Activated CD4-positive, CD25-positive, alpha-beta regulatory T cell treated with anti-CD3 and anti-CD28 coated beads, Interleukin-2, amount 50 U/mL, for 16 hours (primary cell): ENCODE data around the gene CDH13.

Experiments used
- DNase-seq: peaks from one replicate; pipeline ENCODE4 v3.0.0-alpha.2; 2020; ENCODE audit warnings: low read depth, low spot score

CDH13 gene

DNA sequence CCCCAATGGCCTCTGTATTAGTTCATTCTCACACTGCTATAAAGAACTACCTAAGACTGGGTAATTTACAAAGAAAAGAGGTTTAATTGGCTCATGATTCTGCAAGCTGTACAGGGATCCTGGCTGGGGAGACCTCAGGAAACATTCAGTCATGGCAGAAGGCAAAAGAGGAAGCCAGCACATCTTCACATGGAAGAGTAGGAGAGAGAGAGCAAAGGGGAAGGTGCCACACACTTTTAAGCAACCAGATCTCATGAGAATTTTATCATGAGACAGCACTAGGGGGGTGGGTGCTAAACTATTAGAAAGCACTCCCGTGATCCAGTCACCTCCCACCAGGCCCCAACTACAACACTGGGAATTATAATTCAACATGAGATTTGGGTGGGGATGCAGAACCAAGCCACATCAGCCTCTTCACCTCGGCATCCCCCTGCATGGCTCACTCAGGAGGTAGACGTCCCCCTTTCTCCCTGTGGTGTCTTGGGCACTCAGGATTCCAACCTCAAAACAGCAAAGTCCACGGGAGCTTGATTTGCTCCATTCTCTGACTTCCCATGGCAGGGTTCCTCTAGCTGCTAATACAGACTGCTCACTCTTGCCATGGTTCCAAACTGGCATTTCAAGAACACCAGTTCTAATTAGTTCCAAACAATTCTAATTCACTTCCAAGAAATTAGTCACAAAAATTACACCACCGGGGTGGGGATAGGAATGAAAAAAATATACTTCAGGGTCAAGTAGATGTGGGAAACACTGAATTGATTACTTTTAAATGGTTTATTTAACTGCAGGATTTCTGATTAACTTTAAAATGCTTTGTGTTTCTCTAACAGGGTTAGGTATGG is 977.2 kb downstream of the CDH13 start:
- DNase-seq, result no peak

DNA sequence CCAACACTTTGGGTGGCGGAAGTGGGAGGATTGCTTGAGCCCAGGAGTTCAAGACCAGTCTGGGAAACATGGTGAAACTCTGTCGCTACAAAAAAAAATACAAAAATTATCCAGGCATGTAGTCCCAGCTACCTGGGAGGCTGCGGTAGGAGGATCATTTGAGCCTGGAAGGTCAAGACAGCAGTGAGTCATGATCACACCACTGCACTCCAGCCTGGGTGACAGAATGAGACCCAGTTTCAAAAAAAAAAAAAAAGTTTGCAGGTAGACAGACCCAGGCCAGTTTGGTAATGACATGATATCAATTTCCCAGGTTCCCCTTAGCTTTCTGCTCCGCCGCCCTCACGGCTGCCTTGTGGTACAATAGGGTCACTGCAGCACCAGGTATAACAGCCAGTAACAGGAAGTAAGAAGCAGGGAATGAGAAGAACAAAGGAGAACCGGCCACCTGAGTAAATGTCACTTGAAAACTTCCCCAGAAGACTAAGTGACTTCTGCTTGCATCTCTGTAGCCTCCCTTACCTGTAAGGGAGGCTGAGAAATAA is 979.8 kb downstream of the CDH13 start:
- no peak for DNase-seq

GRCh38 chr16:83609178-83609577 is 982.4 kb downstream of the CDH13 start:
- no peak for DNase-seq

GRCh38 chr16:83615141-83615952 is 988.6 kb downstream of the CDH13 start:
- no peak for DNase-seq

GRCh38 chr16:83615953-83616350 is 989.2 kb downstream of the CDH13 start:
- no peak for DNase-seq

DNA sequence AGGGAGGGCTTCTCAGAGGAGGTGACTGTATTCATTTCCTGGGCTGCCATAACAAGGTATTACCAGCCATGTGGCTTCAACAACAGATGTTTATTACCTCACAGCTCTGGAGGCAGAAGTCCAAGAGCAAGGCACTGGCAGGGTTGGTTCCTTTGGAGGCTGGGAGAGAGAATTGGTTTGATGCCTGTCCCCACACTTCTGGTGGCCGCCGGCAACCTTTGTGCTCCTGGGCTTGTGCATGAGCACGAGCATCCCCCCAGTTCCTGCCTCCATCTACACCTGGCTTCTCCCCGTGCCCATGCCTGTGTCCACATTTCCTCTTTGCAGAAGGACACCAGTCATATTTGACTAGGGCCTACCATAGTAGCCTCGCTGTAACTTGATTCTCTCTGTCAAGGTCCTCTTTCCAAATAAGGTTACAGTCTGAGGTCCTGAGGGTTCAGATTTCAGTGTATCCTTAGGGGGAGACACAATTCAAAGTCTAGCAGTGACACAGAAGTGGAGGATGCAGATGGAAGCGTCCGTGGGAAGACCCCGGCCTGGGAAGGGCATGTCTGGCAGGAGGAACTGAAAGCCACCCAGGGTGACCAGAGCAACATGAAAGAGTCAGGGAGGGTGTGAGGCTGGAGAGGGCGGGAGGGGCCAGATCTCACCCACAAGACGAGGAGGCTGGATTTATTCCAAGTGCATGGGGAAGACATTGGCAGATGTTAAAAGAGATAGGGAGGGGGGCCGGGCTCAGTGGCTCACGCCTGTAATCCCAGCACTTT is 992.8 kb downstream of the CDH13 start:
- DNase-seq, result no peak

DNA sequence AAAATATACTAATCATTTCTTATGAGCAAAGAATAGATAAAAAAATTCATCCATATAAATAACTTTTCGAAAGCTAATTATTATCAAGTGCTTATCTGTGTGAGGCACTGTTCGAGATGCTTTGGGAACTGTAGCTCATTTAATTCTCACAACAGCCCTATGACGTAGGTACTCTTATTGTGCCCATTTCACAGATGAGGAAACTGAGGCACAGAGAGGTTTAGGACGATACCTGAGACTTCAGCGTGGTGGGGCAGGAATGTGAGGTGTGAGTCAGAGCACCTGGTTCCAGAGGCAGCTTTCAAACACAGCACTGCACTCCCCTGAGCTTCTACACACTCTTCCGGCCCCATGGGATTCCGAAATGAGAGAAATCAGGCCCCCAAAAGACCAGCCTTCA is 995.2 kb downstream of the CDH13 start:
- no peak for DNase-seq

DNA sequence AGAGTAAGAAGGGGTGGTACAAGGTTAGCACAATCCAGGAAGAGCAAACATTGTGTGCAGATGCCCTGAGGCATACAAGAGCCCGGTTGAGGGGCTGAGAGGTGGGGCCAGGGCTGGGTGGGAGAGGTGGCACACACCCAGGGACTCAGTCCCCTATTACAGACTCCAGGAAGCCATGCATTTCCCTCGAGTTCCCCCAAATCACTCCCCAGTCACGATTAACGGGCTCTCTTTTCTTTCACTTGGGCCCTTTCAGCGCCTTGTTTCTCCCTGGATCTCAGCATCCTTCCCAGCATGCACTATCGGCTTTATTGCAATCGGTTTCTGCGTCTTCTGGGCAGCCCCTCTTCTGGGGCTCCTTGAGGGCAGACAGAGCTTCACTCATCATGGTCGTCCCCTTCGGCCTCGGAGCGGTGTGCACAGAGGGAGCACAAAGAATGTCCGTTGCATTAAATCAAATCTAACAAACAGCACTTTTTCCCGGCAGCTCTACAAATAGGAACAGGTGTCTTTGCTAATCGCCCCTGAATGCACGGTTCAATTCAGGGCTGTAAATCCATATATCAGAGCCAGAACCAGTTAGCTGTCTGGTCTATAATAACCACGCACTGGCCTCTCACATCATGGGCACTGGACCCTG is 996.4 kb downstream of the CDH13 start:
- no peak for DNase-seq

DNA sequence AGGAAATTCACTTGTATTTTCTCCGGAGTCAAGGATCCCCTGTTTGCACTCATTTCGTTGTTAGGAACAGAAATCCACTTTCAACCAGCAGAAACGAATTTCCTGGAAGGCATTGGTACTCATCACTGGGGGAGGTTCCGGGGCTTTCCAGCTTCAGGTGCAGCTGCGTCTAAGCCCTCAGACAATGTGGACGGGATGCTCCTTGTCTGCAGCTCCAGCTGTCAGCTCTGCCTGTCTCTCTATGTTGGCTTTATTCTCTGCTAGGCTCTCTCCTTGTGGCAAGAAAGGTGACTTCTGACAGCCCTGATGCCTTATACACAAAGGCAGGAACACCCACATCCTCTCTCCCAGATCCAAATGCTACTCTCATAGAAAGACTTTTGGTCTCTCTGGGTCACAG is 997.1 kb downstream of the CDH13 start:
- no peak for DNase-seq

- no peak for DNase-seq
Observed at GRCh38 chr16:83624429-83625120, 997.8 kb downstream of the CDH13 start.

DNA sequence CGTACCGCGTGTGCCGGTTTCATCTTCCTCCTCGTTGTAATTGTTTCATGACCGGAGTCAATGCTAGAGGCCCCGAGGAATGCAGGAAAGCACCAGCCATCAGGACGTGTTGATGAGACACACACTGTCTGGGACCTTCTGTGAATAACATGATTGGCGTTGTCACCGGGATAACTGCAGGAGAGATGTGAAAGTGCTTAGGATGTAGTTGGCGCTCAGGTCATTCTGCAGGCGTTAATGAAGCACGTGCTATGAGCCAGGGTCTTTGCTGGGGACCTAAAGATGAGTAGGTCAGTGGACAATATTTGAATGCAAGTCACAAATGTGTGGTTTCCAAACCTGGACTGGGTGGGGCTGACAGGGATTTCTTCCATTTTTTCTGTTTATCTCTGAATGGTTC is 999.4 kb downstream of the CDH13 start:
- no peak for DNase-seq

- DNase-seq, result no peak
Observed at GRCh38 chr16:83626676-83627075, 999.9 kb downstream of the CDH13 start.

DNA sequence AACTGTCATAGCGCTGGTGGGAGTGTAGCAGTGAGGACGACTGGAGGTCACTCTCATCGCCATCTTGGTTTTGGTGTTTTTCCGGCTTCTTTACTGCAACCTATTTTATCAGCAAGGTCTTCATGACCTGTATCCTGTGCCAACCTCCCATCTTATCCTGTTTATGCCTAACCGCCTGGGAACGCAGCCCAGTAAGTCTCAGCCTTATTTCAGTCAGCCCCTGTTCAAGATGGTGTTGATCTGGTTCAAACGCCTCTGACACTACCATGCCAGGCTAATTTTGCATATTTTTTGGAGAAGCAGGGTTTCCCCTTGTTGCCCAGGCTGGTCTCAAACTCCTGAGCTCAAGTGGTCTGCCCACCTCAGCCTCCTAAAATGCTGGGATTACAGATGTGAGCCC is 1001.2 kb downstream of the CDH13 start:
- no peak for DNase-seq

- DNase-seq, result no peak
Observed at GRCh38 chr16:83629426-83629825, 1002.7 kb downstream of the CDH13 start.

- DNase-seq, result no peak
Observed at GRCh38 chr16:83629836-83630235, 1003.1 kb downstream of the CDH13 start.

- no peak for DNase-seq
Observed at GRCh38 chr16:83630979-83631378, 1004.2 kb downstream of the CDH13 start.

GRCh38 chr16:83633286-83633685 is 1006.5 kb downstream of the CDH13 start:
- no peak for DNase-seq

- no peak for DNase-seq
Observed at GRCh38 chr16:83648347-83648746, 1021.6 kb downstream of the CDH13 start.

DNA sequence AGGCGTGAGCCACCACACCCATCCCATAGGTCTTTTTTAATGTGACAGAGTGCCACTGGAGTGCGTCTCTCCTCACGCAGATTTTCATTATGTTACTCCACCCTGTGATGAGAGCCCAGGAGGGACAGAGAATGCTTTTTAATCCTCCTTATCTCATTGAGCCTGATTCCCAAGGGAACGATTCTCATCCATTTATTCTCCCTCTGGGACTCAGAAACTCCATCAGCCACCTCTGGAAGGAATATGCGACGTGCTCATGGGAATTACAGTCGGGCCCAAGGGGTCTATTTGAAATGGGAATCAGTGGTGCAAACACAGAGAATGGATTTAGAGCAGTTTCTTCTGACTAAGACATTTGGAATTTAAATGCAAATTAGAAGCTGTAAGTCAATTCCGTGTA is 1025.1 kb downstream of the CDH13 start:
- DNase-seq, result no peak

GRCh38 chr16:83652943-83653342 is 1026.2 kb downstream of the CDH13 start:
- no peak for DNase-seq

DNA sequence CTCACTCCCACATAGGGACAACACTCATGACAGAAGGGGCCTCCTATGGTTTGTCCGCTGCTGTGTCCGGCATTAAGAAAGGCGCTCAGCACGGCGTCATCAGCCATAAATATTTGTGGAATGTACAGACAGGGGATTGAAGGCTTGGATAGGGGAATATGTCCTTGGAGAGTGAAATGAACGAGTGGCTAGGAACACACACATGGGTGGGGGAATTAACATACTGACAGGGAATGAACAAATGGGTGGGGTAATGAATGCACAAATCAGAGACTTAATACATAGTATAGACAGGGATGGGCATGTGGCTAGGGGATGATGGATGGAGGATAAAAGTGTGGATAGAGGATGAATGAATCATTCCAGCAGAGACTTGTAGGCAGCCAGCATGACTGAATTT is 1027.0 kb downstream of the CDH13 start:
- DNase-seq, result no peak
